Measurements from ENCODE around the gene GBP6. TPM values are rescaled to one million over a fixed set of nuclear protein-coding genes. Genes with fewer than 3 reads are reported as not detected.

The GBP6 gene
- total RNA-seq, 1 experiment from 2014 or later = not detected

DNA sequence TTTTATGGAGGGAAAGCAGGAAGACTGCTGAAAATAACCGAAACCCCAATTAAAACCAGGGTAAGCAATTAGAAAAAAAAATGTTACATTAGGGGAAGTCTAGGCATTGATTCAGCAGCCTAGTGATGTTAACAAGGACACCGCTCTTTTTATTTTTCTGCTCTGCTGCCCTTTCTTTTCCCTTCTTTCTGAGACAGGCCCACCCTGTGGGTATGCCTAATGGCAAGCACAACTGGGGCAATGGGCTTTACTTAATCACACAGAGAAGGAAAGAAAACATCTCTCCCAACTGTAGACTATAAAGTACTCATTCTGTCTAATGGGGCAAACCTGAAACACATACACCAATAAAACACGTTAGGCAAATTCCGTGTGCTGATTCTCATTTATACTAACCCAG lies 69.6 kb downstream of the GBP6 start:
- CTCF ChIA-PET = interaction anchor here (1.1 kb wide), 1 partner anchor 9 kb away, joined by 3 read pairs; no protein-coding TSS in a partner anchor
- POLR2A ChIA-PET = interaction anchor here (0.5 kb wide), 1 partner anchor 194 kb away, joined by 3 read pairs; no protein-coding TSS in a partner anchor
- Mint-ChIP-seq H3K9me3 (peaks cover 18% of the 10 kb centered on the region), H3K4me1 (no peaks in the 10 kb centered on the region), H3K36me3 (peaks cover 9% of the 10 kb centered on the region), H3K4me3 (no peak overlapping the region), H3K27me3 (ENCODE audit: low read depth) (no peaks in the 10 kb centered on the region; the same call in 1 of the 2 replicates), H3K27ac (no peak overlapping the region)
- ATAC-seq = no peak
- DNase-seq (ENCODE audit: low spot score) = no peak
- TF ChIP-seq ZNF121 (CRISPR knock-in tag; IDR thresholded peaks at IDR 0.05) (no peak), CREM (CRISPR knock-in tag; IDR thresholded peaks at IDR 0.05) (no peak), ZNF263 (CRISPR knock-in tag; IDR thresholded peaks at IDR 0.05; ENCODE audit: low read depth) (no peak), NFE2L1 (CRISPR knock-in tag; IDR thresholded peaks at IDR 0.05) (no peak), JAZF1 (CRISPR knock-in tag; IDR thresholded peaks at IDR 0.05) (no peak), ZNF219 (CRISPR knock-in tag; IDR thresholded peaks at IDR 0.05; ENCODE audit: borderline replicate concordance) (no peak), RORB (CRISPR knock-in tag; IDR thresholded peaks at IDR 0.05) (no peak), ZNF317 (CRISPR knock-in tag; IDR thresholded peaks at IDR 0.05; ENCODE audit: borderline replicate concordance, low read depth) (no peak)
- TF ChIP-seq, protein P1, sequence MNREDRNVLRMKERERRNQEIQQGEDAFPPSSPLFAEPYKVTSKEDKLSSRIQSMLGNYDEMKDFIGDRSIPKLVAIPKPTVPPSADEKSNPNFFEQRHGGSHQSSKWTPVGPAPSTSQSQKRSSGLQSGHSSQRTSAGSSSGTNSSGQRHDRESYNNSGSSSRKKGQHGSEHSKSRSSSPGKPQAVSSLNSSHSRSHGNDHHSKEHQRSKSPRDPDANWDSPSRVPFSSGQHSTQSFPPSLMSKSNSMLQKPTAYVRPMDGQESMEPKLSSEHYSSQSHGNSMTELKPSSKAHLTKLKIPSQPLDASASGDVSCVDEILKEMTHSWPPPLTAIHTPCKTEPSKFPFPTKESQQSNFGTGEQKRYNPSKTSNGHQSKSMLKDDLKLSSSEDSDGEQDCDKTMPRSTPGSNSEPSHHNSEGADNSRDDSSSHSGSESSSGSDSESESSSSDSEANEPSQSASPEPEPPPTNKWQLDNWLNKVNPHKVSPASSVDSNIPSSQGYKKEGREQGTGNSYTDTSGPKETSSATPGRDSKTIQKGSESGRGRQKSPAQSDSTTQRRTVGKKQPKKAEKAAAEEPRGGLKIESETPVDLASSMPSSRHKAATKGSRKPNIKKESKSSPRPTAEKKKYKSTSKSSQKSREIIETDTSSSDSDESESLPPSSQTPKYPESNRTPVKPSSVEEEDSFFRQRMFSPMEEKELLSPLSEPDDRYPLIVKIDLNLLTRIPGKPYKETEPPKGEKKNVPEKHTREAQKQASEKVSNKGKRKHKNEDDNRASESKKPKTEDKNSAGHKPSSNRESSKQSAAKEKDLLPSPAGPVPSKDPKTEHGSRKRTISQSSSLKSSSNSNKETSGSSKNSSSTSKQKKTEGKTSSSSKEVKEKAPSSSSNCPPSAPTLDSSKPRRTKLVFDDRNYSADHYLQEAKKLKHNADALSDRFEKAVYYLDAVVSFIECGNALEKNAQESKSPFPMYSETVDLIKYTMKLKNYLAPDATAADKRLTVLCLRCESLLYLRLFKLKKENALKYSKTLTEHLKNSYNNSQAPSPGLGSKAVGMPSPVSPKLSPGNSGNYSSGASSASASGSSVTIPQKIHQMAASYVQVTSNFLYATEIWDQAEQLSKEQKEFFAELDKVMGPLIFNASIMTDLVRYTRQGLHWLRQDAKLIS (CRISPR knock-in tag; IDR thresholded peaks at IDR 0.05; ENCODE audit: borderline replicate concordance) = no peak
- TF ChIP-seq, protein P2, sequence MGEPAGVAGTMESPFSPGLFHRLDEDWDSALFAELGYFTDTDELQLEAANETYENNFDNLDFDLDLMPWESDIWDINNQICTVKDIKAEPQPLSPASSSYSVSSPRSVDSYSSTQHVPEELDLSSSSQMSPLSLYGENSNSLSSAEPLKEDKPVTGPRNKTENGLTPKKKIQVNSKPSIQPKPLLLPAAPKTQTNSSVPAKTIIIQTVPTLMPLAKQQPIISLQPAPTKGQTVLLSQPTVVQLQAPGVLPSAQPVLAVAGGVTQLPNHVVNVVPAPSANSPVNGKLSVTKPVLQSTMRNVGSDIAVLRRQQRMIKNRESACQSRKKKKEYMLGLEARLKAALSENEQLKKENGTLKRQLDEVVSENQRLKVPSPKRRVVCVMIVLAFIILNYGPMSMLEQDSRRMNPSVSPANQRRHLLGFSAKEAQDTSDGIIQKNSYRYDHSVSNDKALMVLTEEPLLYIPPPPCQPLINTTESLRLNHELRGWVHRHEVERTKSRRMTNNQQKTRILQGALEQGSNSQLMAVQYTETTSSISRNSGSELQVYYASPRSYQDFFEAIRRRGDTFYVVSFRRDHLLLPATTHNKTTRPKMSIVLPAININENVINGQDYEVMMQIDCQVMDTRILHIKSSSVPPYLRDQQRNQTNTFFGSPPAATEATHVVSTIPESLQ (CRISPR knock-in tag; IDR thresholded peaks at IDR 0.05) = no peak
- TF ChIP-seq, protein P3, sequence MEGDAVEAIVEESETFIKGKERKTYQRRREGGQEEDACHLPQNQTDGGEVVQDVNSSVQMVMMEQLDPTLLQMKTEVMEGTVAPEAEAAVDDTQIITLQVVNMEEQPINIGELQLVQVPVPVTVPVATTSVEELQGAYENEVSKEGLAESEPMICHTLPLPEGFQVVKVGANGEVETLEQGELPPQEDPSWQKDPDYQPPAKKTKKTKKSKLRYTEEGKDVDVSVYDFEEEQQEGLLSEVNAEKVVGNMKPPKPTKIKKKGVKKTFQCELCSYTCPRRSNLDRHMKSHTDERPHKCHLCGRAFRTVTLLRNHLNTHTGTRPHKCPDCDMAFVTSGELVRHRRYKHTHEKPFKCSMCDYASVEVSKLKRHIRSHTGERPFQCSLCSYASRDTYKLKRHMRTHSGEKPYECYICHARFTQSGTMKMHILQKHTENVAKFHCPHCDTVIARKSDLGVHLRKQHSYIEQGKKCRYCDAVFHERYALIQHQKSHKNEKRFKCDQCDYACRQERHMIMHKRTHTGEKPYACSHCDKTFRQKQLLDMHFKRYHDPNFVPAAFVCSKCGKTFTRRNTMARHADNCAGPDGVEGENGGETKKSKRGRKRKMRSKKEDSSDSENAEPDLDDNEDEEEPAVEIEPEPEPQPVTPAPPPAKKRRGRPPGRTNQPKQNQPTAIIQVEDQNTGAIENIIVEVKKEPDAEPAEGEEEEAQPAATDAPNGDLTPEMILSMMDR (IDR thresholded peaks at IDR 0.05) = no peak
- TF ChIP-seq, protein P4, sequence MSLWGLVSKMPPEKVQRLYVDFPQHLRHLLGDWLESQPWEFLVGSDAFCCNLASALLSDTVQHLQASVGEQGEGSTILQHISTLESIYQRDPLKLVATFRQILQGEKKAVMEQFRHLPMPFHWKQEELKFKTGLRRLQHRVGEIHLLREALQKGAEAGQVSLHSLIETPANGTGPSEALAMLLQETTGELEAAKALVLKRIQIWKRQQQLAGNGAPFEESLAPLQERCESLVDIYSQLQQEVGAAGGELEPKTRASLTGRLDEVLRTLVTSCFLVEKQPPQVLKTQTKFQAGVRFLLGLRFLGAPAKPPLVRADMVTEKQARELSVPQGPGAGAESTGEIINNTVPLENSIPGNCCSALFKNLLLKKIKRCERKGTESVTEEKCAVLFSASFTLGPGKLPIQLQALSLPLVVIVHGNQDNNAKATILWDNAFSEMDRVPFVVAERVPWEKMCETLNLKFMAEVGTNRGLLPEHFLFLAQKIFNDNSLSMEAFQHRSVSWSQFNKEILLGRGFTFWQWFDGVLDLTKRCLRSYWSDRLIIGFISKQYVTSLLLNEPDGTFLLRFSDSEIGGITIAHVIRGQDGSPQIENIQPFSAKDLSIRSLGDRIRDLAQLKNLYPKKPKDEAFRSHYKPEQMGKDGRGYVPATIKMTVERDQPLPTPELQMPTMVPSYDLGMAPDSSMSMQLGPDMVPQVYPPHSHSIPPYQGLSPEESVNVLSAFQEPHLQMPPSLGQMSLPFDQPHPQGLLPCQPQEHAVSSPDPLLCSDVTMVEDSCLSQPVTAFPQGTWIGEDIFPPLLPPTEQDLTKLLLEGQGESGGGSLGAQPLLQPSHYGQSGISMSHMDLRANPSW (CRISPR knock-in tag; conservative IDR thresholded peaks at IDR 0.05; ENCODE audit: low read depth) = no peak
- TF ChIP-seq, protein P5, sequence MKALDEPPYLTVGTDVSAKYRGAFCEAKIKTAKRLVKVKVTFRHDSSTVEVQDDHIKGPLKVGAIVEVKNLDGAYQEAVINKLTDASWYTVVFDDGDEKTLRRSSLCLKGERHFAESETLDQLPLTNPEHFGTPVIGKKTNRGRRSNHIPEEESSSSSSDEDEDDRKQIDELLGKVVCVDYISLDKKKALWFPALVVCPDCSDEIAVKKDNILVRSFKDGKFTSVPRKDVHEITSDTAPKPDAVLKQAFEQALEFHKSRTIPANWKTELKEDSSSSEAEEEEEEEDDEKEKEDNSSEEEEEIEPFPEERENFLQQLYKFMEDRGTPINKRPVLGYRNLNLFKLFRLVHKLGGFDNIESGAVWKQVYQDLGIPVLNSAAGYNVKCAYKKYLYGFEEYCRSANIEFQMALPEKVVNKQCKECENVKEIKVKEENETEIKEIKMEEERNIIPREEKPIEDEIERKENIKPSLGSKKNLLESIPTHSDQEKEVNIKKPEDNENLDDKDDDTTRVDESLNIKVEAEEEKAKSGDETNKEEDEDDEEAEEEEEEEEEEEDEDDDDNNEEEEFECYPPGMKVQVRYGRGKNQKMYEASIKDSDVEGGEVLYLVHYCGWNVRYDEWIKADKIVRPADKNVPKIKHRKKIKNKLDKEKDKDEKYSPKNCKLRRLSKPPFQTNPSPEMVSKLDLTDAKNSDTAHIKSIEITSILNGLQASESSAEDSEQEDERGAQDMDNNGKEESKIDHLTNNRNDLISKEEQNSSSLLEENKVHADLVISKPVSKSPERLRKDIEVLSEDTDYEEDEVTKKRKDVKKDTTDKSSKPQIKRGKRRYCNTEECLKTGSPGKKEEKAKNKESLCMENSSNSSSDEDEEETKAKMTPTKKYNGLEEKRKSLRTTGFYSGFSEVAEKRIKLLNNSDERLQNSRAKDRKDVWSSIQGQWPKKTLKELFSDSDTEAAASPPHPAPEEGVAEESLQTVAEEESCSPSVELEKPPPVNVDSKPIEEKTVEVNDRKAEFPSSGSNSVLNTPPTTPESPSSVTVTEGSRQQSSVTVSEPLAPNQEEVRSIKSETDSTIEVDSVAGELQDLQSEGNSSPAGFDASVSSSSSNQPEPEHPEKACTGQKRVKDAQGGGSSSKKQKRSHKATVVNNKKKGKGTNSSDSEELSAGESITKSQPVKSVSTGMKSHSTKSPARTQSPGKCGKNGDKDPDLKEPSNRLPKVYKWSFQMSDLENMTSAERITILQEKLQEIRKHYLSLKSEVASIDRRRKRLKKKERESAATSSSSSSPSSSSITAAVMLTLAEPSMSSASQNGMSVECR (CRISPR knock-in tag; IDR thresholded peaks at IDR 0.05; ENCODE audit: borderline replicate concordance) = no peak
- TF ChIP-seq, protein P6, sequence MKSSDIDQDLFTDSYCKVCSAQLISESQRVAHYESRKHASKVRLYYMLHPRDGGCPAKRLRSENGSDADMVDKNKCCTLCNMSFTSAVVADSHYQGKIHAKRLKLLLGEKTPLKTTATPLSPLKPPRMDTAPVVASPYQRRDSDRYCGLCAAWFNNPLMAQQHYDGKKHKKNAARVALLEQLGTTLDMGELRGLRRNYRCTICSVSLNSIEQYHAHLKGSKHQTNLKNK (CRISPR knock-in tag; IDR thresholded peaks at IDR 0.05) = no peak
- TF ChIP-seq, protein P7, sequence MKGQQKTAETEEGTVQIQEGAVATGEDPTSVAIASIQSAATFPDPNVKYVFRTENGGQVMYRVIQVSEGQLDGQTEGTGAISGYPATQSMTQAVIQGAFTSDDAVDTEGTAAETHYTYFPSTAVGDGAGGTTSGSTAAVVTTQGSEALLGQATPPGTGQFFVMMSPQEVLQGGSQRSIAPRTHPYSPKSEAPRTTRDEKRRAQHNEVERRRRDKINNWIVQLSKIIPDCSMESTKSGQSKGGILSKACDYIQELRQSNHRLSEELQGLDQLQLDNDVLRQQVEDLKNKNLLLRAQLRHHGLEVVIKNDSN (CRISPR knock-in tag; IDR thresholded peaks at IDR 0.05) = no peak
- TF ChIP-seq, protein P8, sequence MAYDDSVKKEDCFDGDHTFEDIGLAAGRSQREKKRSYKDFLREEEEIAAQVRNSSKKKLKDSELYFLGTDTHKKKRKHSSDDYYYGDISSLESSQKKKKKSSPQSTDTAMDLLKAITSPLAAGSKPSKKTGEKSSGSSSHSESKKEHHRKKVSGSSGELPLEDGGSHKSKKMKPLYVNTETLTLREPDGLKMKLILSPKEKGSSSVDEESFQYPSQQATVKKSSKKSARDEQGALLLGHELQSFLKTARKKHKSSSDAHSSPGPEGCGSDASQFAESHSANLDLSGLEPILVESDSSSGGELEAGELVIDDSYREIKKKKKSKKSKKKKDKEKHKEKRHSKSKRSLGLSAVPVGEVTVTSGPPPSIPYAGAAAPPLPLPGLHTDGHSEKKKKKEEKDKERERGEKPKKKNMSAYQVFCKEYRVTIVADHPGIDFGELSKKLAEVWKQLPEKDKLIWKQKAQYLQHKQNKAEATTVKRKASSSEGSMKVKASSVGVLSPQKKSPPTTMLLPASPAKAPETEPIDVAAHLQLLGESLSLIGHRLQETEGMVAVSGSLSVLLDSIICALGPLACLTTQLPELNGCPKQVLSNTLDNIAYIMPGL (CRISPR knock-in tag; IDR thresholded peaks at IDR 0.05) = no peak
